ENCODE results near the gene HILPDA.
"Not testable (repeated sequence)": the region's sequence is repeated elsewhere in the genome, so short reads cannot be mapped to it uniquely, and the experiment has no call there.

DNA sequence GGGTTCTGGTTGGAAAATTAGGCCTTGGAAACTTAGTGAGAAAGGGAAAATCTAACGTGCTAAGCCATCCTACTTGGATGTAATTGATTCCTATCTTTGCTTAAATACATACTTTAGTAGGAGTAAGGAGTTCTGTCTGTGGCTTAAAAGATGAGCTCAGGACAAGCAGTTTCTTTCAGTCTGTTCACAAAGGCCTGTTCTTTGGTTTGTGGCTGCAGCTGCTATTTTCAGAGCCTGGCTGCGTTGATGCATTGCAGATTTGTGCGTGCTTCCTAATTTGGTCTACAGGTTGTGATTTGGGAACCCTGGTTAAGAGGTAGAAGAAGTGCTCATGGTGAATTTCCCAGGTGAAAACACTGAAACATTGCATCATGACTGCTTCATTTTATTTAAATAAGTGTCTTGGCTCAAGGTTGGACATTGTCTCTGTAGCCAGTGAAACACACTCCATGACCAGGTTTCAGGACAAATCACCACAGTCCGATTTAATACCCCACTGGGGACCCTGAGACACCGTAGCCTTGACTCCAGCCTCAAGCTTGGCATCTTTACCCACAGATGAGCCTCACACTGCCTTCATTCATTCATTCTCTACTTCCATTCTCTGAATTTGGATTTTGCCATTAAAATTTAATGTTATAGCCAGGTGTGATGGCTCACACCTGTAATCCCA is 51.8 kb downstream of the HILPDA start:
- TF ChIP-seq, protein P1, sequence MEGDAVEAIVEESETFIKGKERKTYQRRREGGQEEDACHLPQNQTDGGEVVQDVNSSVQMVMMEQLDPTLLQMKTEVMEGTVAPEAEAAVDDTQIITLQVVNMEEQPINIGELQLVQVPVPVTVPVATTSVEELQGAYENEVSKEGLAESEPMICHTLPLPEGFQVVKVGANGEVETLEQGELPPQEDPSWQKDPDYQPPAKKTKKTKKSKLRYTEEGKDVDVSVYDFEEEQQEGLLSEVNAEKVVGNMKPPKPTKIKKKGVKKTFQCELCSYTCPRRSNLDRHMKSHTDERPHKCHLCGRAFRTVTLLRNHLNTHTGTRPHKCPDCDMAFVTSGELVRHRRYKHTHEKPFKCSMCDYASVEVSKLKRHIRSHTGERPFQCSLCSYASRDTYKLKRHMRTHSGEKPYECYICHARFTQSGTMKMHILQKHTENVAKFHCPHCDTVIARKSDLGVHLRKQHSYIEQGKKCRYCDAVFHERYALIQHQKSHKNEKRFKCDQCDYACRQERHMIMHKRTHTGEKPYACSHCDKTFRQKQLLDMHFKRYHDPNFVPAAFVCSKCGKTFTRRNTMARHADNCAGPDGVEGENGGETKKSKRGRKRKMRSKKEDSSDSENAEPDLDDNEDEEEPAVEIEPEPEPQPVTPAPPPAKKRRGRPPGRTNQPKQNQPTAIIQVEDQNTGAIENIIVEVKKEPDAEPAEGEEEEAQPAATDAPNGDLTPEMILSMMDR (IDR thresholded peaks at IDR 0.05; ENCODE audit: insufficient read depth, low read depth, low read length): not testable (repeated sequence)
- TF ChIP-seq EZH2 (IDR thresholded peaks at IDR 0.05; ENCODE audit: insufficient read depth, low read length): not testable (repeated sequence)
